HepG2 (cell line): Measurements from ENCODE around the gene GABRR2. TPM values are rescaled to one million over a fixed set of nuclear protein-coding genes. Genes with fewer than 3 reads are reported as not detected.

Source experiments
- ATAC-seq: fragments of 200-7000 bp; cut with Tn5 transposase; 3 replicates; pipeline ENCODE4 v1.9.1; 2020; ENCODE audit warnings: mild to moderate bottlenecking, moderate library complexity
- BruUV-seq: library from RNA; stranded (reverse); fragments of 400-500 nt; replicated peaks from 2 replicates; lab custom pipeline; 2021; lab: Mats Ljungman, UMichigan
- CTCF ChIA-PET: fragments of 300-600 bp; formaldehyde crosslinking; extraction: SDS; loops from one replicate; lab custom pipeline; 2021; ENCODE audit warnings: low total read pairs, inconsistent platforms, low intra/inter-chr PET ratio; lab: Yijun Ruan, JAX
- POLR2A ChIA-PET: fragments of 350-600 bp; sonication (Branson Sonifier 250); formaldehyde crosslinking; loops from one replicate; lab custom pipeline; 2020; ENCODE audit warnings: antibody characterized with exemption, inconsistent platforms; lab: Yijun Ruan, JAX
- DNase-seq: peaks from one replicate; pipeline ENCODE4 v3.0.0-alpha.2; 2015; ENCODE audit warnings: low spot score
- FAIRE-seq: peaks from 3 replicates; lab custom pipeline; 2011; peaks lifted over from hg19 to GRCh38; lab: Jason Lieb, UNC
- H2AFZ ChIP-seq: one replicate; pipeline ENCODE4 v1.6.1; 2011; ENCODE audit warnings: low read length, inconsistent platforms
- H3K27ac ChIP-seq: fragments of 300-600 bp; 3 replicates; pipeline ENCODE4 v1.8.0; 2011; ENCODE audit warnings: mixed run types, mild to moderate bottlenecking, mixed read lengths, low read length, inconsistent platforms; ENCODE audit not compliant: insufficient read depth; ENCODE audit errors: extremely low read length
- H3K27me3 ChIP-seq, 2 experiments: fragments of 200-600 bp in 1 of 2; 2 replicates in 1 of 2; 3 replicates in 1 of 2; pipeline versions ENCODE4 v1.6.0 to v1.8.0; 2011; ENCODE audit warnings: low read length in 2 of 2, mild to moderate bottlenecking in 2 of 2, moderate library complexity in 2 of 2, inconsistent platforms in 1 of 2; ENCODE audit not compliant: insufficient read depth in 2 of 2, control insufficient read depth in 1 of 2
- H3K36me3 ChIP-seq, 2 experiments: fragments of 200-600 bp in 1 of 2; replicated peaks in 1 of 2; 2 replicates in 1 of 2; 3 replicates in 1 of 2; pipeline versions ENCODE4 v1.5.1 to v1.8.0; 2011; ENCODE audit warnings: low read length in 2 of 2, inconsistent platforms in 1 of 2; ENCODE audit not compliant: insufficient read depth in 2 of 2, control insufficient read depth in 1 of 2
- H3K4me1 ChIP-seq: 2 replicates; pipeline ENCODE4 v1.5.1; 2012; ENCODE audit warnings: low read length, inconsistent platforms; ENCODE audit not compliant: insufficient read depth
- H3K4me2 ChIP-seq: 2 replicates; pipeline ENCODE4 v1.6.0; 2011; ENCODE audit warnings: low read depth, low read length, inconsistent platforms
- H3K4me3 ChIP-seq, 3 experiments: fragments of 200-600 bp in 1 of 3; sonication (generic), shearing (Covaris generic) in 1 of 3; replicated peaks in 1 of 3; 2 replicates each; pipeline ENCODE4 v1.5.1; 2011 to 2016; ENCODE audit warnings: low read length in 3 of 3, inconsistent platforms in 2 of 3, low read depth in 2 of 3, mild to moderate bottlenecking in 2 of 3, control low read depth in 1 of 3, mixed read lengths in 1 of 3; ENCODE audit not compliant: insufficient read depth in 1 of 3
- H3K79me2 ChIP-seq: one replicate; pipeline ENCODE4 v1.6.1; 2011; ENCODE audit warnings: low read length, inconsistent platforms; ENCODE audit not compliant: insufficient read depth
- H3K9ac ChIP-seq: 2 replicates; pipeline ENCODE4 v1.6.0; 2011; ENCODE audit warnings: mild to moderate bottlenecking, low read depth, low read length, inconsistent platforms; ENCODE audit not compliant: insufficient read depth
- H3K9me3 ChIP-seq: 2 replicates; pipeline ENCODE4 v1.5.1; 2012; ENCODE audit warnings: mild to moderate bottlenecking, low read length
- H4K20me1 ChIP-seq: 2 replicates; pipeline ENCODE4 v1.6.0; 2011; ENCODE audit warnings: inconsistent platforms, mild to moderate bottlenecking, low read length, moderate library complexity; ENCODE audit not compliant: insufficient read depth
- CAMTA2 ChIP-seq: sonication (generic); formaldehyde crosslinking; IDR thresholded peaks from 2 replicates; pipeline ENCODE4 v1.4.0; 2020; ENCODE audit warnings: mild to moderate bottlenecking, missing genetic modification reagents, borderline replicate concordance
- HES4 ChIP-seq: sonication (generic); formaldehyde crosslinking; IDR thresholded peaks from 2 replicates; pipeline ENCODE4 v1.9.0; 2021; ENCODE audit warnings: mild to moderate bottlenecking, missing genetic modification reagents, borderline replicate concordance
- RFXAP ChIP-seq: sonication (generic); formaldehyde crosslinking; IDR thresholded peaks from 2 replicates; pipeline ENCODE4 v1.4.0; 2020; ENCODE audit warnings: missing genetic modification reagents, borderline replicate concordance
- SALL1 ChIP-seq: sonication (generic); formaldehyde crosslinking; IDR thresholded peaks from 2 replicates; pipeline ENCODE4 v1.8.0; 2022; ENCODE audit warnings: mild to moderate bottlenecking, missing genetic modification reagents
- ZNF329 ChIP-seq: sonication (generic); formaldehyde crosslinking; IDR thresholded peaks from 2 replicates; pipeline ENCODE4 v1.9.0; 2021; ENCODE audit warnings: low read depth, mild to moderate bottlenecking, missing genetic modification reagents
- ZNF510 ChIP-seq: sonication (generic); formaldehyde crosslinking; IDR thresholded peaks from 2 replicates; pipeline ENCODE4 v1.4.0; 2020; ENCODE audit warnings: low read depth, mild to moderate bottlenecking, missing genetic modification reagents
- ZNF7 ChIP-seq: IDR thresholded peaks from 2 replicates; pipeline ENCODE4 v1.6.1; 2016; ENCODE audit warnings: missing biosample characterization, missing genetic modification reagents
- ZNF878 ChIP-seq: sonication (generic); formaldehyde crosslinking; IDR thresholded peaks from 2 replicates; pipeline ENCODE4 v1.8.1; 2023; ENCODE audit warnings: mild to moderate bottlenecking, missing genetic modification reagents, moderate library complexity
- WGBS: methylation state at CpG from one replicate; pipeline ENCODE4 v1.1.6; 2017; ENCODE audit warnings: low lambda C conversion rate; 5-methylcytosine and 5-hydroxymethylcytosine counted together
- in situ Hi-C: cut with HindIII; loops from 2 replicates; pipeline ENCODE4 v1.10.0; 2017; ENCODE audit warnings: low pct_unique_long_range_greater_than_20kb; ENCODE audit not compliant: extremely low pct_ligation_motif_present
- intact Hi-C: fragments of 100-400 bp; cut with micrococcal nuclease; formaldehyde crosslinking; loops from one replicate; pipeline ENCODE4 v1.10.0; 2022; ENCODE audit not compliant: unreplicated experiment
- polyA plus RNA-seq, 8 experiments: library from polyadenylated mRNA; depleted of rRNA in 3 of 8; stranded (reverse) in 7 of 8; unstranded in 1 of 8; fragments of >200 nt; fragmentation: Illumina TruSeq in 4 of 8; extraction: Trizol in 4 of 8; gene quantifications; 2 replicates each; pipeline versions ENCODE4 v1.2.1 to v1.2.3, GENCODE V29; 2011 to 2016; ENCODE audit warnings: low read depth in 4 of 8, missing spikeins in 1 of 8, mixed read lengths in 1 of 8; ENCODE audit not compliant: insufficient read depth in 1 of 8
- total RNA-seq, 5 experiments: library from RNA; depleted of rRNA; stranded (reverse); fragments of >200 nt; fragmentation: Illumina TruSeq; extraction: Trizol; gene quantifications; 2 replicates each; pipeline ENCODE4 v1.2.3, GENCODE V29; 2016; ENCODE audit warnings: low read depth in 1 of 5
- TF ChIP-seq, protein P1 (sequence below): sonication (generic); formaldehyde crosslinking; conservative IDR thresholded peaks from 2 replicates; pipeline ENCODE4 v1.4.0; 2020; ENCODE audit warnings: missing genetic modification reagents
- TF ChIP-seq, protein P2 (sequence below): sonication (generic); formaldehyde crosslinking; IDR thresholded peaks from 2 replicates; pipeline ENCODE4 v1.8.0; 2022; ENCODE audit warnings: low read depth, missing genetic modification reagents
- TF ChIP-seq, protein P3 (sequence below): sonication (generic); formaldehyde crosslinking; IDR thresholded peaks from 2 replicates; pipeline ENCODE4 v1.4.0; 2020; ENCODE audit warnings: missing genetic modification reagents, borderline replicate concordance

Gene GABRR2
- total and polyA plus RNA-seq, 2 of the 13 experiments (the other 11 are each of a cell fraction or from before 2014, with no cell fraction given) = 0.13 TPM; not detected in 1

DNA sequence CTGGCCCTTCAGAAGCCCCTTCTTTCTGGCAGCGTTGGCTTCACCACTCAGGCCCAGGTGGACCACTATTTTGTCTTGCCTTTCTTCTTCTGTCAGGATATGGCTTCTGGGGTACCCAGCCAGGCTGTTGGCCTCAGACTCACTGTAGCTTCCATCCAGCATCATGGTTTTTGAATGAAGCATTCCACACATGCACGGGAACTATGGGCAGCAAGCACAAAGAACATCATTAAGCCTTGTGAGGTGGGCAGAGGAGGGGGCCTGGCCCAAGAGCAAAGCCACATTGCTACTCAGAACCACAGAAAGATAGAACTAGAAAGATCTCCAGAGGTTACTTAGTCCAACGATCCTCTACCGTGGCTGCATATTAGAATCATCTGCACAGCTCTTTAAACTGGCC lies 57.3 kb downstream of the GABRR2 start:
- FAIRE-seq = no peak
- TF ChIP-seq, protein P1, sequence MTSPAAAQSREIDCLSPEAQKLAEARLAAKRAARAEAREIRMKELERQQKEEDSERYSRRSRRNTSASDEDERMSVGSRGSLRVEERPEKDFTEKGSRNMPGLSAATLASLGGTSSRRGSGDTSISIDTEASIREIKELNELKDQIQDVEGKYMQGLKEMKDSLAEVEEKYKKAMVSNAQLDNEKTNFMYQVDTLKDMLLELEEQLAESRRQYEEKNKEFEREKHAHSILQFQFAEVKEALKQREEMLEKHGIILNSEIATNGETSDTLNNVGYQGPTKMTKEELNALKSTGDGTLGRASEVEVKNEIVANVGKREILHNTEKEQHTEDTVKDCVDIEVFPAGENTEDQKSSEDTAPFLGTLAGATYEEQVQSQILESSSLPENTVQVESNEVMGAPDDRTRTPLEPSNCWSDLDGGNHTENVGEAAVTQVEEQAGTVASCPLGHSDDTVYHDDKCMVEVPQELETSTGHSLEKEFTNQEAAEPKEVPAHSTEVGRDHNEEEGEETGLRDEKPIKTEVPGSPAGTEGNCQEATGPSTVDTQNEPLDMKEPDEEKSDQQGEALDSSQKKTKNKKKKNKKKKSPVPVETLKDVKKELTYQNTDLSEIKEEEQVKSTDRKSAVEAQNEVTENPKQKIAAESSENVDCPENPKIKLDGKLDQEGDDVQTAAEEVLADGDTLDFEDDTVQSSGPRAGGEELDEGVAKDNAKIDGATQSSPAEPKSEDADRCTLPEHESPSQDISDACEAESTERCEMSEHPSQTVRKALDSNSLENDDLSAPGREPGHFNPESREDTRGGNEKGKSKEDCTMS (CRISPR knock-in tag) = no peak
- no peak for TF ChIP-seq ZNF7 (CRISPR knock-in tag)
- TF ChIP-seq, all 625 proteins: peak for 0
- no peak overlapping the region for H3K27ac ChIP-seq
- no TSS peak for BruUV-seq
- 0 out of 2 replicates have a peak, but pooled peaks cover 10% of the 10 kb centered on the region for H3K4me1 ChIP-seq
- no peak for DNase-seq
- no peak overlapping the region for H3K4me2 ChIP-seq
- no peak for ATAC-seq
- ChIA-PET POLR2A (no interaction called here), CTCF (no interaction called here)
- no peaks in the 10 kb centered on the region for H3K36me3 ChIP-seq
- H3K4me3 ChIP-seq = no peak overlapping the region
- H3K79me2 ChIP-seq = no peaks in the 10 kb centered on the region
- no peaks in the 10 kb centered on the region for H4K20me1 ChIP-seq
- H3K27me3 ChIP-seq = peaks cover 0 to 5% of the 10 kb centered on the region in 2 experiments; a peak in 1 of 5 replicates
- H2AFZ ChIP-seq = no peak overlapping the region
- intact Hi-C loops (no loop called here), in situ Hi-C loops (no loop called here)
- 74% methylated on average over 3 of the region's 4 CpGs for WGBS
- H3K9ac ChIP-seq = no peak overlapping the region
- no peaks in the 10 kb centered on the region for H3K9me3 ChIP-seq

DNA sequence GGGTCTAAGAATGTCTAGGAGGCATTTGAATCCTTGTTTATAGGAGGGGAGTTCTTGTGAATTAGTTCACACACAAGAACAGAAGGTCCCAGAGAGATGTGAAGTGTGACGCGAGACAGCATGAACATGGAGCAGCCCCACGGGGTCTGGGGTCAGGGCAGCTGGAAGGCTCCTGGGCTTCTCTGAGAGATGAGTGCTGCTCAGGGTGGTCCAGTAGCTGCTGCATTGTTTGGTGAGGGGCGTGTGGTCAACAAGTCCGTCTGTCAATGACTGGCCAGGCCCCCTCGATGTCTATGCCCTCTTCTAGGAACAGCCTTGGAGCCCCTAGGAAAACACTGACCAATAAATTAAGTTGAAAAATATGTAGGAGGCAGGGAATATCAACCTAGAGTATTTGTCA lies 57.8 kb downstream of the GABRR2 start:
- no peaks in the 10 kb centered on the region for H3K36me3 ChIP-seq
- BruUV-seq = no TSS peak
- no peak overlapping the region for H3K27ac ChIP-seq
- no peak overlapping the region for H3K9ac ChIP-seq
- no peak for DNase-seq
- FAIRE-seq = no peak
- ChIA-PET CTCF (no interaction called here), POLR2A (interaction anchor here (0.6 kb wide), 1 partner anchor 79 kb away, joined by 4 read pairs; no protein-coding TSS in a partner anchor)
- H3K4me2 ChIP-seq = no peak overlapping the region
- in situ Hi-C loops = no loop called here
- H3K79me2 ChIP-seq = no peaks in the 10 kb centered on the region
- H3K9me3 ChIP-seq = no peaks in the 10 kb centered on the region
- H3K4me1 ChIP-seq = 0 out of 2 replicates have a peak, but pooled peaks cover 10% of the 10 kb centered on the region
- no peak for ATAC-seq
- no peak overlapping the region for H2AFZ ChIP-seq
- intact Hi-C loops = no loop called here
- H3K4me3 ChIP-seq = no peak overlapping the region
- H3K27me3 ChIP-seq = peaks cover 0 to 8% of the 10 kb centered on the region in 2 experiments; a peak in 1 of 5 replicates
- WGBS = 38% methylated on average over 6 of the region's 6 CpGs
- H4K20me1 ChIP-seq = no peaks in the 10 kb centered on the region
- TF ChIP-seq, protein P2, sequence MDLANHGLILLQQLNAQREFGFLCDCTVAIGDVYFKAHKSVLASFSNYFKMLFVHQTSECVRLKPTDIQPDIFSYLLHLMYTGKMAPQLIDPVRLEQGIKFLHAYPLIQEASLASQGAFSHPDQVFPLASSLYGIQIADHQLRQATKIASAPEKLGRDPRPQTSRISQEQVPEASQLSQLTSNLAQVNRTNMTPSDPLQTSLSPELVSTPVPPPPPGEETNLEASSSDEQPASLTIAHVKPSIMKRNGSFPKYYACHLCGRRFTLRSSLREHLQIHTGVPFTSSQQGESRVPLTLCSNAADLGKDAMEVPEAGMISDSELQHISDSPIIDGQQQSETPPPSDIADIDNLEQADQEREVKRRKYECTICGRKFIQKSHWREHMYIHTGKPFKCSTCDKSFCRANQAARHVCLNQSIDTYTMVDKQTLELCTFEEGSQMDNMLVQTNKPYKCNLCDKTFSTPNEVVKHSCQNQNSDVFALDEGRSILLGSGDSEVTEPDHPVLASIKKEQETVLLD = no peak
- TF ChIP-seq ZNF329 (CRISPR knock-in tag) = no peak
- TF ChIP-seq CAMTA2 = no peak
- TF ChIP-seq ZNF510 (CRISPR knock-in tag) = no peak
- TF ChIP-seq, protein P3, sequence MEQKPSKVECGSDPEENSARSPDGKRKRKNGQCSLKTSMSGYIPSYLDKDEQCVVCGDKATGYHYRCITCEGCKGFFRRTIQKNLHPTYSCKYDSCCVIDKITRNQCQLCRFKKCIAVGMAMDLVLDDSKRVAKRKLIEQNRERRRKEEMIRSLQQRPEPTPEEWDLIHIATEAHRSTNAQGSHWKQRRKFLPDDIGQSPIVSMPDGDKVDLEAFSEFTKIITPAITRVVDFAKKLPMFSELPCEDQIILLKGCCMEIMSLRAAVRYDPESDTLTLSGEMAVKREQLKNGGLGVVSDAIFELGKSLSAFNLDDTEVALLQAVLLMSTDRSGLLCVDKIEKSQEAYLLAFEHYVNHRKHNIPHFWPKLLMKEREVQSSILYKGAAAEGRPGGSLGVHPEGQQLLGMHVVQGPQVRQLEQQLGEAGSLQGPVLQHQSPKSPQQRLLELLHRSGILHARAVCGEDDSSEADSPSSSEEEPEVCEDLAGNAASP (CRISPR knock-in tag) = no peak
- TF ChIP-seq RFXAP = no peak
- TF ChIP-seq HES4 (CRISPR knock-in tag) = no peak
- no peak for TF ChIP-seq ZNF878
- no peak for TF ChIP-seq SALL1
